Anterior cingulate cortex (tissue), 58 donors: ENCODE measurements around the gene HCAR1.
A peak's percentile ranks its signal among the peaks of the same experiment; 100 is the strongest.
"Not testable (repeated sequence)": the region's sequence is repeated elsewhere in the genome, so short reads cannot be mapped to it uniquely, and the experiment has no call there.

Experiments used
- DNase-seq, 58 donors: peaks; one replicate each; lab custom pipeline; 2025; lab: John Stamatoyannopoulos, UW

Gene HCAR1

GRCh38 chr12:122730215-122731014 lies at the start of gene HCAR1:
HCAR1 (minus strand) TSS chr12:122730844; CDS start chr12:122730339, 505 bp downstream.
- no peak for DNase-seq

GRCh38 chr12:122757568-122757967 lies 26.9 kb upstream of the HCAR1 start:
- no peak for DNase-seq

- no peak for DNase-seq
Observed at GRCh38 chr12:122754790-122755189, 24.1 kb upstream of the HCAR1 start.

- DNase-seq: no peak
Observed at GRCh38 chr12:122753319-122753650, 22.6 kb upstream of the HCAR1 start.

- DNase-seq: peak; percentile 75 to 98 (median 94)
Observed at GRCh38 chr12:122752464-122753318, 22.0 kb upstream of the HCAR1 start, which contains the start of gene DENR. DENR (plus strand) TSS chr12:122752824; CDS start chr12:122753702, 878 bp downstream.

- not testable (repeated sequence) for DNase-seq
Observed at GRCh38 chr12:122750781-122751515, 20.3 kb upstream of the HCAR1 start.

- no peak for DNase-seq
Observed at GRCh38 chr12:122749569-122750332, 19.1 kb upstream of the HCAR1 start.

GRCh38 chr12:122747224-122748135 lies 16.8 kb upstream of the HCAR1 start:
- no peak for DNase-seq

GRCh38 chr12:122743895-122744525 lies 13.4 kb upstream of the HCAR1 start:
- peak in 1 of 58 donors; percentile 15 for DNase-seq

GRCh38 chr12:122740351-122740750 lies 9.7 kb upstream of the HCAR1 start:
- no peak for DNase-seq

GRCh38 chr12:122738571-122738970 lies 7.9 kb upstream of the HCAR1 start:
- DNase-seq: no peak

GRCh38 chr12:122732611-122733010 lies 2.0 kb upstream of the HCAR1 start:
- no peak for DNase-seq

- no peak for DNase-seq
Observed at GRCh38 chr12:122732170-122732569, 1.5 kb upstream of the HCAR1 start.

GRCh38 chr12:122729583-122730214 lies 945 bp downstream of the HCAR1 start:
- DNase-seq: no peak

GRCh38 chr12:122726080-122726558 lies 4.5 kb downstream of the HCAR1 start:
- no peak for DNase-seq

- no peak for DNase-seq
Observed at GRCh38 chr12:122725452-122726079, 5.1 kb downstream of the HCAR1 start.

- no peak for DNase-seq
Observed at GRCh38 chr12:122724641-122725243, 5.9 kb downstream of the HCAR1 start.
